Left lung (tissue), 14 donors: ENCODE results near the gene SQOR. TPM values are rescaled to one million over a fixed set of nuclear protein-coding genes. Genes with fewer than 3 reads are reported as not detected.

Experiments
- ATAC-seq: fragments of 200-7000 bp; cut with Tn5 transposase; one replicate; pipeline ENCODE4 v1.9.1; 2020; ENCODE audit warnings: moderate library complexity
- DNase-seq, 4 donors: peaks; one replicate each; pipeline ENCODE4 v3.0.0-alpha.2; 2013 to 2020
- H3K27ac ChIP-seq, 2 donors: fragments of 200-600 bp; sonication (generic) in 1 of 2; one replicate each; pipeline versions ENCODE4 v1.5.0 to v1.8.0; 2020 to 2021
- H3K27me3 ChIP-seq, 2 donors: fragments of 200-600 bp; sonication (generic) in 1 of 2; one replicate each; pipeline versions ENCODE4 v1.5.0 to v1.8.0; 2020 to 2021
- H3K36me3 ChIP-seq, 2 donors: fragments of 200-600 bp; sonication (generic) in 1 of 2; one replicate each; pipeline versions ENCODE4 v1.5.0 to v1.8.0; 2020 to 2021
- H3K4me1 ChIP-seq, 2 donors: fragments of 200-600 bp; one replicate each; pipeline ENCODE4 v1.8.0; 2021
- H3K4me3 ChIP-seq, 2 donors: fragments of 200-600 bp; sonication (generic) in 1 of 2; one replicate each; pipeline versions ENCODE4 v1.5.0 to v1.8.0; 2020 to 2021; ENCODE audit warnings: mild to moderate bottlenecking in 1 of 2
- H3K9me3 ChIP-seq, 2 donors: fragments of 200-600 bp; sonication (generic) in 1 of 2; one replicate each; pipeline versions ENCODE4 v1.5.0 to v1.8.0; 2020 to 2021
- intact Hi-C, 2 donors: fragments of 100-400 bp; cut with DNase I; formaldehyde crosslinking; loops; one replicate each; pipeline versions ENCODE4 v1.11.2 to v1.14.2; 2022
- long read RNA-seq, 12 donors: library from polyadenylated mRNA in 2 of 12; unstranded in 2 of 12; transcript quantifications; one replicate each; pipeline ENCODE4 v2.0.0 and lab custom pipeline, GENCODE V29; 2019 to 2026
- polyA plus RNA-seq, 6 donors: library from polyadenylated mRNA; unstranded; fragments of 120-200 nt; gene quantifications; one replicate each; pipeline ENCODE4 v1.2.1, GENCODE V29; 2013; ENCODE audit not compliant: insufficient read length in 6 of 6
- total RNA-seq, 2 donors: library from RNA; stranded (reverse); fragmentation: NEBNext Ultra II Directional; extraction: Animal tissue kit (Norgen Biotek cat#: 25700); gene quantifications; one replicate each; pipeline ENCODE4 v1.2.1, GENCODE V29; 2021
- TF ChIP-seq, protein P1 (sequence below), 2 donors: fragments of 200-600 bp; sonication (generic) in 1 of 2; IDR thresholded peaks; one replicate each; pipeline versions ENCODE4 v1.5.0 to v1.8.0; 2021; ENCODE audit warnings: antibody characterized with exemption in 2 of 2
- donor health status: DM: no; HTN: yes; CAD: no.
- donor health status: DM: no; HTN: no; CAD: no.

The SQOR gene
- total RNA-seq (100 to 1,000 TPM in 1 of 2 donors, 10 to 100 TPM in 1; 79.2 to 116 TPM), polyA plus RNA-seq (10 to 100 TPM in 3 of 6 donors, 1 to 10 TPM in 3; 9.3 to 13.0 (median 10.5) TPM)
- long read RNA-seq, donor 1, transcript SQOR-201 (10 exons, 2,003 nt), result major isoform, 5 of 5 reads
- long read RNA-seq, donor 1, partial matches to known transcripts, result 0 of 5 reads
- long read RNA-seq, donor 1, other reads (novel, unspliced or antisense), result 0 of 5 reads
- long read RNA-seq, donor 2, partial matches to known transcripts, result 6 of 9 reads
- long read RNA-seq, donor 2, other reads (novel, unspliced or antisense), result 0 of 9 reads
- long read RNA-seq, donor 3, transcript SQOR-201 (10 exons, 2,003 nt), result major isoform, 5 of 5 reads
- long read RNA-seq, donor 3, partial matches to known transcripts, result 0 of 5 reads
- long read RNA-seq, donor 3, other reads (novel, unspliced or antisense), result 0 of 5 reads
- long read RNA-seq, donor 4, transcript SQOR-201 (10 exons, 2,003 nt), result major isoform, 66 of 91 reads
- long read RNA-seq, donor 4, partial matches to known transcripts, result 14 of 91 reads
- long read RNA-seq, donor 4, other reads (novel, unspliced or antisense), result 8 of 91 reads
- long read RNA-seq, donor 5, partial matches to known transcripts, result 0 of 3 reads
- long read RNA-seq, donor 5, other reads (novel, unspliced or antisense), result 0 of 3 reads
- long read RNA-seq, donor 6, partial matches to known transcripts, result 0 of 4 reads
- long read RNA-seq, donor 6, other reads (novel, unspliced or antisense), result 0 of 4 reads
- long read RNA-seq, donor 7, partial matches to known transcripts, result 0 of 4 reads
- long read RNA-seq, donor 7, other reads (novel, unspliced or antisense), result 0 of 4 reads
- long read RNA-seq, donor 8, transcript SQOR-201 (10 exons, 2,003 nt), result major isoform, 5 of 5 reads
- long read RNA-seq, donor 8, partial matches to known transcripts, result 0 of 5 reads
- long read RNA-seq, donor 8, other reads (novel, unspliced or antisense), result 0 of 5 reads
- long read RNA-seq, donor 9, result 0 reads
- long read RNA-seq, donor 10, transcript SQOR-201 (10 exons, 2,003 nt), result major isoform, 150 of 183 reads
- long read RNA-seq, donor 10, partial matches to known transcripts, result 16 of 183 reads
- long read RNA-seq, donor 10, other reads (novel, unspliced or antisense), result 17 of 183 reads
- long read RNA-seq, donor 11, result 0 reads
- long read RNA-seq, donor 12, transcript SQOR-201 (10 exons, 2,003 nt), result major isoform, 6 of 12 reads
- long read RNA-seq, donor 12, partial matches to known transcripts, result 6 of 12 reads
- long read RNA-seq, donor 12, other reads (novel, unspliced or antisense), result 0 of 12 reads

DNA sequence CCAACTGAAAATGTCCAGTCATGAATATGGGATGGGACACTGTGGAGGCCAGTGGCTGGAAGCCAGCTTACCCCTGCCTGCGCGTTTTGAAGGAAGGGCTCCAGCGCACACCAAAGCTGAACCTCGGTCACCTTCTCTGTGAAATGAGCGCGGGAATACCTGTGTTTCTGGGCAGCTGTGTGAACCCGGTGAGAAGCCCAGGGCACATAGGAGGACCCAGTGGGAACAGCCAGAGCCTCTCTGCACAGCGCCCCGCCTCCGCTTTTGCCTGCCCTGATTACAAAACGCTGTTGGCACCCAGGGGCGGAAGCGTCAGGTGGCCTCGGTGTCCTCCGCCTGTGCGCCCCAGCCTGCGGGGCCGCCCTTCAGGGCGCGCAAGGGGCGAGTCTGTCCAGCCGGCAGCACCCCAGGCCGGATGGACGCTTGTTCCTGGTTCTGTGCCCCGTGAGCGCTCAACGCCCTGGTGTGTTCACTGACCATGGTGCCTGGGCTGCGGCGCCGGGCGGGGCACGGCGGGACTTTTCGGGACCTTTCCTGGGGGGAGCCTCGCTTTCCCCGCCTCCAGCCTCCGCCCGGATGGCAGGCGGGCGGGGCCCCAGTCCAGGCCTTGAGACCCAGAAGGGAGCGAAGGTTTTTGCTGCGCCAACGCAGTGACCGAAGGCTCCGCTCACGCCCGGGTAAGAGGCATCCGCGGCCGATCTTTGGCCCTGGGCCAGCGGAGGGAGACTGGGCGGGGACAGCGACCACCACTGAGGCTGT lies at the start of gene SQOR:
Gene SQOR, plus strand, starts transcription at position 598 of the 759 bp plus-strand sequence. CDS start 23,895 bp downstream, outside the sequence.
- Histone ChIP-seq H3K9me3 (no peaks in the 10 kb centered on the region), H3K27me3 (no peaks in the 10 kb centered on the region), H3K36me3 (no peaks in the 10 kb centered on the region), H3K4me1 (peaks cover 12 to 57% of the 10 kb centered on the region in 2 donors), H3K27ac (peak within 1 kb of the TSS; percentile 96), H3K4me3 (peak within 1 kb of the TSS; percentile 63 to 71)
- ATAC-seq (peak; percentile 89), DNase-seq (peak; percentile 49 to 97 (median 79))
- intact Hi-C loops, result no loop called here
- TF ChIP-seq, protein P1, sequence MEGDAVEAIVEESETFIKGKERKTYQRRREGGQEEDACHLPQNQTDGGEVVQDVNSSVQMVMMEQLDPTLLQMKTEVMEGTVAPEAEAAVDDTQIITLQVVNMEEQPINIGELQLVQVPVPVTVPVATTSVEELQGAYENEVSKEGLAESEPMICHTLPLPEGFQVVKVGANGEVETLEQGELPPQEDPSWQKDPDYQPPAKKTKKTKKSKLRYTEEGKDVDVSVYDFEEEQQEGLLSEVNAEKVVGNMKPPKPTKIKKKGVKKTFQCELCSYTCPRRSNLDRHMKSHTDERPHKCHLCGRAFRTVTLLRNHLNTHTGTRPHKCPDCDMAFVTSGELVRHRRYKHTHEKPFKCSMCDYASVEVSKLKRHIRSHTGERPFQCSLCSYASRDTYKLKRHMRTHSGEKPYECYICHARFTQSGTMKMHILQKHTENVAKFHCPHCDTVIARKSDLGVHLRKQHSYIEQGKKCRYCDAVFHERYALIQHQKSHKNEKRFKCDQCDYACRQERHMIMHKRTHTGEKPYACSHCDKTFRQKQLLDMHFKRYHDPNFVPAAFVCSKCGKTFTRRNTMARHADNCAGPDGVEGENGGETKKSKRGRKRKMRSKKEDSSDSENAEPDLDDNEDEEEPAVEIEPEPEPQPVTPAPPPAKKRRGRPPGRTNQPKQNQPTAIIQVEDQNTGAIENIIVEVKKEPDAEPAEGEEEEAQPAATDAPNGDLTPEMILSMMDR (IDR thresholded peaks at IDR 0.05), result no peak

DNA sequence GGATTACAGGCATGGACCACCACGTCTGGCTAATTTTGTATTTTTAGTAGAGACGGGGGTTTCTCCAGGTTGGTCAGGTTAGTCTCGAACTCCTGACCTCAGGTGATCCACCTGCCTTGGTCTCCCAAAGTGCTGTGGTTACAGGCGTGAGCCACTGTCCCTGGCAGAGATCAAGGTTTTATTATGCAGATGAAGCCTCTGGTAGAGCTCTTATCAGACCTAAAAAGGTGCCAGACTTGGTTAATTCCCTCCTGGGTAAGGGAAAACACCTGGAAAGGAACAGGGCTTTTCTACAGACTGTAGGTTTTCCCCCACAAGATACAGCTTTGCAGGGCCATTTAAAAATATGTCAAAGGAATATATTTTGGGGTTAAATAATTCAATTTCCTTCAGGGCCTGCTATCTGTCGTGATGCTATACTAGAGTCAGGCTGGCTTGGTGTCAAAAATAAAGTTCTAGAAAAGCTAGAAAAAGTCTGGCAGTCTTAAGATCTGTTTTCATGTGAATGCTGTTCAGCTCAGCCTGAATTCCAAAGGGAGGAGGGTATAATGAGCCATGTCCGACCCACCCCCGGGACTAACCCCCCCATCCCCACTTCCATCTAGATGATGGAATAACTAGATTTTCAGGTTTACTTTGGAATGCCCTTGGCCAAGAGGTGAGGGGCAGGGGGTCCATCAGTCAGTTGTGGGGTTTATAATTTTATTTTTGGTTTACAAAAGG lies 49.6 kb upstream of the SQOR start:
- ATAC-seq (no peak), DNase-seq (peak in 1 of 4 donors; percentile 28)
- H3K4me1 ChIP-seq, result peaks cover 15 to 45% of the 10 kb centered on the region in 2 donors
- no peaks in the 10 kb centered on the region for H3K27me3 ChIP-seq
- peak overlapping the region in 1 of 2 donors; percentile 96 for H3K27ac ChIP-seq
- intact Hi-C loops, result no loop called here
- TF ChIP-seq, protein P1 (IDR thresholded peaks at IDR 0.05), result no peak
- no peaks in the 10 kb centered on the region for H3K9me3 ChIP-seq
- H3K4me3 ChIP-seq, result no peak overlapping the region
- no peaks in the 10 kb centered on the region for H3K36me3 ChIP-seq

DNA sequence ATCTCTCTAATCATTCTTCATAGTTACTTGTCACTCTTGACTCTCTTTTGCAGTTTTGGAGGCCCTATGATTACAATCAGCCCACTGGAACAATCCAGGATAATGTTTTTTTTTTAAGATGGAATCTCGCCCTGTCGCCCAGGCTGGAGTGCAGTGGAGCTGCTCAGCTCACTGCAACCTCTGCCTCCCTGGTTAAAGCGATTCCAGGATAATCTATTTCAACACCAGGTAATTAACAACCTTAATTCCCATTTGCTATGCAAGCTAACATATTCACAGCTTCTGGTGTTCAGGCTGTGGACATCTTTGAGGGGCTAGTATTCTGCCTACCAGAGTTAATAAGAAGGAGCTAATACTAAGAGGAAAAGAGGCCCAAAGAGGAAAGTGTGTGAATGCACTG lies 48.7 kb upstream of the SQOR start:
- DNase-seq, result peak in 1 of 4 donors; percentile 12
- intact Hi-C loops, result no loop called here
- Histone ChIP-seq H3K9me3 (no peaks in the 10 kb centered on the region), H3K27ac (peak overlapping the region; percentile 96 to 99), H3K4me3 (peak overlapping the region; percentile 72 to 83), H3K4me1 (peaks cover 15 to 54% of the 10 kb centered on the region in 2 donors), H3K27me3 (no peaks in the 10 kb centered on the region), H3K36me3 (no peaks in the 10 kb centered on the region)
- TF ChIP-seq, protein P1 (IDR thresholded peaks at IDR 0.05), result no peak
- ATAC-seq, result no peak

DNA sequence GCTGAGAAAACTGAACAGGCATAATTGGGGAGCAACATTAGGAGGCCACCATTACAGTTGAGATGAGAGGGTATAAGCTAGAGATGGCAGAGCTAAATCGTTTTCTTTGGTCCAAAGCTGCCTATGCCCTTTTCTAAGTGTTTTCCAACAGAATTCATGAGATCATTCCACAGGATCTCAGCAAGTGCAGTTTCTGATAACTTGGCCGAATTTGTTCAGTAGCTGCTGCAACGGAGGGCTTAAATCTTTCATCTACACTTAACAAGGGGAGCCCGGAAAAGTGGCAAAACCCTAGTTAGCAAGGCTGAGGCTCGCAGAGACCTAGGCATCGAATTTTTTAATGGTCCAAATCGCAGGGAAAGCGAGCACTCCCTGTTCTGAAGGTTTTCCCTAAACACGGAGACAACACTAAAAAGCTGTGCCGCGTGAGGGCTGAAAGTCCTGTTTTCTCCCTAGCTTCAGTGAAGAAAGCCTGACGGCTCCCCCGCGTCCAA lies 48.2 kb upstream of the SQOR start:
- intact Hi-C loops, result no loop called here
- peak overlapping the region; percentile 96 to 99 for H3K27ac ChIP-seq
- TF ChIP-seq, protein P1 (IDR thresholded peaks at IDR 0.05), result no peak
- no peaks in the 10 kb centered on the region for H3K27me3 ChIP-seq
- no peaks in the 10 kb centered on the region for H3K36me3 ChIP-seq
- peaks cover 15 to 56% of the 10 kb centered on the region in 2 donors for H3K4me1 ChIP-seq
- peak; percentile 21 for ATAC-seq
- no peaks in the 10 kb centered on the region for H3K9me3 ChIP-seq
- no peak for DNase-seq
- H3K4me3 ChIP-seq, result peak overlapping the region; percentile 72 to 83
